Fibroblast of pulmonary artery (primary cell): ENCODE measurements around the gene ABHD3.
A peak's percentile ranks its signal among the peaks of the same experiment; 100 is the strongest.
"Not testable (repeated sequence)": the region's sequence is repeated elsewhere in the genome, so short reads cannot be mapped to it uniquely, and the experiment has no call there.

Source experiments
- DNase-seq: peaks from one replicate; pipeline ENCODE4 v3.0.0-alpha.2; 2010; ENCODE audit warnings: low read depth
- H3K4me3 ChIP-seq: replicated peaks from 2 replicates; pipeline ENCODE4 v1.5.1; 2011; ENCODE audit warnings: low read depth, mild to moderate bottlenecking, control low read depth, low read length, moderate library complexity
- CTCF ChIP-seq: IDR thresholded peaks from 2 replicates; pipeline ENCODE4 v1.5.1; 2011; ENCODE audit warnings: mild to moderate bottlenecking, control low read depth, low read length, inconsistent platforms; ENCODE audit errors: missing control alignments

ABHD3 gene

GRCh38 chr18:21638822-21639221 lies 65.8 kb downstream of the ABHD3 start:
- TF ChIP-seq CTCF = no peak
- H3K4me3 ChIP-seq = no peak overlapping the region
- DNase-seq = no peak

GRCh38 chr18:21636769-21637168 lies 67.8 kb downstream of the ABHD3 start:
- no peak for TF ChIP-seq CTCF
- DNase-seq = no peak

GRCh38 chr18:21634588-21635199 lies 69.9 kb downstream of the ABHD3 start:
- TF ChIP-seq CTCF = no peak
- no peak overlapping the region for H3K4me3 ChIP-seq
- DNase-seq = no peak

More at GRCh38 chr18:21636769-21637168, 67.8 kb downstream of the ABHD3 start:
- H3K4me3 ChIP-seq = no peak overlapping the region

GRCh38 chr18:21632393-21632792 lies 72.2 kb downstream of the ABHD3 start:
- no peak overlapping the region for H3K4me3 ChIP-seq
- peak; percentile 25 for DNase-seq
- peak; percentile 15 for TF ChIP-seq CTCF

GRCh38 chr18:21629089-21629832 lies 75.3 kb downstream of the ABHD3 start:
- H3K4me3 ChIP-seq = no peak overlapping the region
- no peak for DNase-seq

GRCh38 chr18:21621640-21622039 lies 82.9 kb downstream of the ABHD3 start:
- DNase-seq, H3K4me3 ChIP-seq: not testable (repeated sequence)

More at GRCh38 chr18:21629089-21629832, 75.3 kb downstream of the ABHD3 start:
- TF ChIP-seq CTCF = no peak

- peak; percentile 90 for TF ChIP-seq CTCF
- peak within 1 kb of the TSS; percentile 84 for H3K4me3 ChIP-seq
- peak; percentile 94 for DNase-seq
Measured at GRCh38 chr18:21612125-21613039, 92.2 kb downstream of the ABHD3 start, which contains the start of gene SNRPD1. TSS of gene SNRPD1 (plus strand) at chr18:21612314. CDS start at chr18:21612430, 116 bp downstream.

GRCh38 chr18:21611401-21612124 lies 93.0 kb downstream of the ABHD3 start:
- not testable (repeated sequence) for DNase-seq
- peak overlapping the region; percentile 84 for H3K4me3 ChIP-seq
